Osteocyte (in vitro differentiated cells): ENCODE measurements around the gene WIZ. TPM values are rescaled to one million over a fixed set of nuclear protein-coding genes. Genes with fewer than 3 reads are reported as not detected.

ENCODE experiments used
- DNase-seq: peaks from one replicate; pipeline ENCODE4 v3.0.0; 2021; ENCODE audit warnings: mixed read lengths; ENCODE audit not compliant: unreplicated experiment; ENCODE audit errors: extremely low spot score
- H3K27ac Mint-ChIP-seq: one replicate; pipeline ENCODE4 v1.8.0; 2021; ENCODE audit warnings: mild to moderate bottlenecking, mixed read lengths; ENCODE audit not compliant: unreplicated experiment
- H3K27me3 Mint-ChIP-seq: one replicate; pipeline ENCODE4 v1.8.0; 2021; ENCODE audit warnings: mixed read lengths; ENCODE audit not compliant: unreplicated experiment
- H3K36me3 Mint-ChIP-seq: one replicate; pipeline ENCODE4 v1.8.0; 2021; ENCODE audit warnings: mixed read lengths; ENCODE audit not compliant: unreplicated experiment
- H3K4me1 Mint-ChIP-seq: one replicate; pipeline ENCODE4 v1.8.0; 2021; ENCODE audit warnings: mixed read lengths; ENCODE audit not compliant: unreplicated experiment
- H3K4me3 Mint-ChIP-seq: one replicate; pipeline ENCODE4 v1.8.0; 2021; ENCODE audit warnings: mild to moderate bottlenecking, moderate library complexity, mixed read lengths; ENCODE audit not compliant: unreplicated experiment
- H3K9me3 Mint-ChIP-seq: one replicate; pipeline ENCODE4 v1.8.0; 2021; ENCODE audit warnings: mixed read lengths; ENCODE audit not compliant: unreplicated experiment
- total RNA-seq: library from RNA; stranded (reverse); gene quantifications from 2 replicates; pipeline ENCODE4 v1.2.1, GENCODE V29; 2021
- TF ChIP-seq, protein P1 (sequence below): fragments of 200-600 bp; sonication (generic); IDR thresholded peaks from 2 replicates; pipeline ENCODE4 v1.5.0; 2021; ENCODE audit warnings: antibody characterized with exemption, mild to moderate bottlenecking, moderate library complexity

The WIZ gene
- total RNA-seq, 1 donor from 2014 or later, result 55.0 TPM

DNA sequence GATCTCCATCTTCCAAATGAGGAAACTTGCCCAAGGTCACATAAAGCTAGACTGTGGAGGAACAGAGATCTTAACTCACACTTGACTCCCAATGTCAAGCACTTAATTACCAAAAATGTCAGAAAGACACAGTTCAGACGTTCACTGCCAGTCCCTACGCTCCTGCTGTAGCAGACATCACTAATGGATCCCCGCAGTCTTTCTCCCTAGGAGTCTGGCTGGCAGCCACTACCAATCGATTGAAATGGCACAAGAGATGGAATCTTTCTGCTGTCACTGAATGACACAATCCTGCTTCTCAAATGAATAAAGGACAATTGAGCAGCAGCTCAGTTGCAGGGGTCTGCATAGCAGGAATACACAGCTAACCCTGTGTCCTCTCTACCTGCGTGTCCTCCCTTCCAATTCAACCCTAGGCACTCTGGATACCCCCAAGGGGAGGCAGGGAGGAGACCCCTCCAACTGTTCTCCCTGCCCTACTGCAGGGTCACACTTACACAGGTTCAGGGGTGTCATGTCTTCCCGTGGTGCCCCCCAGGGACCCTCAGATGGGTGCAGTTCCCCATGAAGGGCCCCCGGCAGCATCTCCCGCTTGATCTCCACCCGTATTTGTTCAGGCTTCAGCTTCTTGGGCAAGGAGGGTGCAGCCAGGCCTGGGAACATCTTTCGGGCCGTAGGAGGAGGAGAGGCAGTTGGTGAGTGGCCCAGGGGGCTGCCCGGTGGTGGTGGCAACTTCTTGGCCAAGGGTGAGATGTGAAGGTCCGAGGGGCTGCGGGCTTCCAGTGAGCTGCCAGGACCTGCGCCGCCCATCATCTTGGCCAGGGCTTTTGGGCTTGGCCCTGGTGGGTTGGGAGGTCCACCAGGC is 23.0 kb downstream of the WIZ start:
- H3K4me1 Mint-ChIP-seq, result peaks cover 15% of the 10 kb centered on the region
- no peaks in the 10 kb centered on the region for H3K9me3 Mint-ChIP-seq
- peaks cover 34% of the 10 kb centered on the region for H3K36me3 Mint-ChIP-seq
- no peak overlapping the region for H3K27ac Mint-ChIP-seq
- no peaks in the 10 kb centered on the region for H3K27me3 Mint-ChIP-seq
- TF ChIP-seq, protein P1, sequence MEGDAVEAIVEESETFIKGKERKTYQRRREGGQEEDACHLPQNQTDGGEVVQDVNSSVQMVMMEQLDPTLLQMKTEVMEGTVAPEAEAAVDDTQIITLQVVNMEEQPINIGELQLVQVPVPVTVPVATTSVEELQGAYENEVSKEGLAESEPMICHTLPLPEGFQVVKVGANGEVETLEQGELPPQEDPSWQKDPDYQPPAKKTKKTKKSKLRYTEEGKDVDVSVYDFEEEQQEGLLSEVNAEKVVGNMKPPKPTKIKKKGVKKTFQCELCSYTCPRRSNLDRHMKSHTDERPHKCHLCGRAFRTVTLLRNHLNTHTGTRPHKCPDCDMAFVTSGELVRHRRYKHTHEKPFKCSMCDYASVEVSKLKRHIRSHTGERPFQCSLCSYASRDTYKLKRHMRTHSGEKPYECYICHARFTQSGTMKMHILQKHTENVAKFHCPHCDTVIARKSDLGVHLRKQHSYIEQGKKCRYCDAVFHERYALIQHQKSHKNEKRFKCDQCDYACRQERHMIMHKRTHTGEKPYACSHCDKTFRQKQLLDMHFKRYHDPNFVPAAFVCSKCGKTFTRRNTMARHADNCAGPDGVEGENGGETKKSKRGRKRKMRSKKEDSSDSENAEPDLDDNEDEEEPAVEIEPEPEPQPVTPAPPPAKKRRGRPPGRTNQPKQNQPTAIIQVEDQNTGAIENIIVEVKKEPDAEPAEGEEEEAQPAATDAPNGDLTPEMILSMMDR, result no peak
- no peak for DNase-seq
- H3K4me3 Mint-ChIP-seq, result no peak overlapping the region

DNA sequence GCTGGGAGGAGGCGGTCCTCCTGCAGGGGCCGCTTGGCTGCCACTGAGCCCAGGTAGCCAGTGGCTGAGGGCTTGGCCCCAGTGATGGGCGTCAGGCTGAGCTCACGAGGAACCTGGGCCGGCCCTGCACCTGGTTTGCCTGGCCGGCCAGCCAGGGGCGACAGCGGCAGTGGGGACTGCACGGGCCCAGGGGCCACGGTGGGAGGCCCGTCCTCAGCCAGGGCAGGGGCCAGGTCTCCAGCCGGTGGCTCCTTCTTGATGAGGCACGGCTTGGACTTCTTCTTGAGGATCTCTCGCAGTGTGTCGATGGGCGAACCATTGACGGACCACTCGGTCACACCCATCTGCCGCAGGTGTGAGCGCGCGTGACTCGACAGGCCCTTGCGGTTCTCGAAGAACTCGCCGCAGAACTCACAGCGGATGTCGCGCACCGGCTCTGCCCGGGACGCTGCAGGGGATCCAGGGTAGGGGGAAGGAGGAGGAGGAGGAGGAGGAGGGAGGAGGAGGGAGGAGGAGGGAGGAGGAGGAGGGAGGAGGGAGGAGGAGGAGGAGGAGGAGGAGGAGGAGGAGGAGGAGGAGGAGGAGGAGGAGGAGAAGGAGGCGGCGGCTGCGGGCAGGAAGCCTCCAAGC is 24.3 kb downstream of the WIZ start:
- Mint-ChIP-seq H3K9me3 (no peaks in the 10 kb centered on the region), H3K27ac (no peak overlapping the region), H3K27me3 (no peaks in the 10 kb centered on the region), H3K4me1 (peaks cover 3% of the 10 kb centered on the region), H3K36me3 (peaks cover 32% of the 10 kb centered on the region), H3K4me3 (no peak overlapping the region)
- TF ChIP-seq, protein P1, result no peak
- no peak for DNase-seq

DNA sequence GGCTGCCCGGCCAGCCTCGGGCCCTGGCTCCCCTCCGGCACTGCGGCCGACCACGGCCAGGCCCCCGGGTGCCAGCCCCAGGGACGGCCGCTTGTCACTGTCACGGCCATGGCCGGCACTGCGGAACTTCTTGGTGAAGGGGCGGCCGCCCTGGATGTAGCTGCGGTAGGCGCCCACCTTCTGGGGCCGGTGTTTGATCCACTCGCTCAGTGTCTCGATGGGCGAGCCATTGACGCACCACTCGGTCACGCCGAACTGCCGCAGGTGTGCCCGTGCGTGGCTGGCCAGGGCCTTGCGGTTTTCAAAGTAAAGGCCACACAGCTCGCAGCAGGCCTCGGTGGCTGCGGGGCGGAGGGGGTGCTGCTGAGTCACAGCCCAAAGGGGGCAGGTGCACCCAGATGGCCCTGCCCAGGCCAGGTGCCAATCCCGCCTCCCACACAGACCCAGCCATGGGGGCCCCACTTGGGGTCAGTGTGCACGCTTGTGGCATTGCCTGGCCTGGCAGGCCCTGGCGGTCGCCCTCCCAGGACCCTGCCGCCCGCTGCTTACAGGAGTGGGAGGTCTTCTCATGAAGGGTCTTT is 25.0 kb downstream of the WIZ start:
- DNase-seq, result no peak
- Mint-ChIP-seq H3K4me3 (no peak overlapping the region), H3K27ac (no peak overlapping the region), H3K4me1 (peaks cover 3% of the 10 kb centered on the region), H3K36me3 (peaks cover 32% of the 10 kb centered on the region), H3K27me3 (no peaks in the 10 kb centered on the region), H3K9me3 (no peaks in the 10 kb centered on the region)
- TF ChIP-seq, protein P1, result no peak

DNA sequence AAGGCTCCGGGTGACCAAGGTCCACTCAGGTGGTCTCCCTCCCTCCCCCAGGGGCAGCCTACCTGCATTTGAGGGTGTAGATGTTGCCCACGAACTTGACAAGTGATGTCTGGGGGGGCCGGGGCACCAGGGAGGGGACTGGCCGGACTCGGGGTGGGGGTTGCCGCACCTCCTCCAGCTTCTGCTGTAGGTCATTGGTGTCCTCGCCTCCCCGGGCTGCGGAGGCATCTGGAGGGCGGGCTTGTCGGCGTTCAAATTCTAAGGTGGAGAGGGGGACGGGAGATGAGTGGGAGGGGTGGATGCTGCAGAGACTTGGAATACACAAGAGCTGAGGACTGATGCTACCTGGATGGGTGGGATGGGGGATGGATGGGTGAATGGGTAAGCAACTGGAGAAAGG is 25.6 kb downstream of the WIZ start:
- Mint-ChIP-seq H3K36me3 (peaks cover 32% of the 10 kb centered on the region), H3K4me1 (peaks cover 8% of the 10 kb centered on the region), H3K27ac (no peak overlapping the region), H3K27me3 (no peaks in the 10 kb centered on the region), H3K9me3 (no peaks in the 10 kb centered on the region), H3K4me3 (no peak overlapping the region)
- TF ChIP-seq, protein P1, result no peak
- DNase-seq, result no peak

DNA sequence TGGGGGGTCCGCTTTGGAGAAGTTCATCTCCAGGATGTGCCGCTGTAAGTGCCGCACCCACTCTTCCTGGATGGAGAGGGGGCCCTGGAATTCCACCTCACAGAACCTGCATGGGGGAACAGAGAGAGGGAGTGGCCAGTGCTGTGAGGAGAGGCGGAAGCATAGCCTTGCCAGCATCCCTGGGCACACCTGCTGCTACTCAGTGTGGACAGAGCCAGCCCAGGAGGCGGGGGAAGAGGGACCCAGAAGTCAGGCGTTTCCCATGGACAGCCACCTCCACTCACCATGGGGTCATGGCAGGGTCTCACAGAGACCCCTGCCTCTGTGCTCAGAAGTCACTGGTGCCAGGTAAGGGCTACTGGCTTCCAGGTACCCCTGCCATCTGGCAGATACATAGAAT is 26.6 kb downstream of the WIZ start:
- Mint-ChIP-seq H3K27ac (no peak overlapping the region), H3K27me3 (no peaks in the 10 kb centered on the region), H3K4me3 (no peak overlapping the region), H3K4me1 (peaks cover 8% of the 10 kb centered on the region), H3K9me3 (no peaks in the 10 kb centered on the region), H3K36me3 (peaks cover 32% of the 10 kb centered on the region)
- TF ChIP-seq, protein P1, result no peak
- no peak for DNase-seq
